Erythroblast (primary cell): ENCODE results near the gene RPL27A.

Source experiments
- GATA1 ChIP-seq: IDR thresholded peaks from 2 replicates; pipeline ENCODE4 v1.6.1; 2011; ENCODE audit warnings: low read depth, mild to moderate bottlenecking, control low read depth, low read length, moderate library complexity
- POLR2A ChIP-seq: IDR thresholded peaks from 2 replicates; pipeline ENCODE4 v1.6.1; 2011; ENCODE audit warnings: mild to moderate bottlenecking, low read length

- no peak for TF ChIP-seq POLR2A
- TF ChIP-seq GATA1, result no peak
Measured at GRCh38 chr11:8729837-8730696, 47.5 kb downstream of the RPL27A start.
